Measurements from ENCODE around the gene ANKRD18A.
A peak's percentile ranks its signal among the peaks of the same experiment; 100 is the strongest.

Gene ANKRD18A

GRCh38 chr9:38620483-38621433 lies at the start of gene ANKRD18A:
Gene ANKRD18A (minus strand): TSS chr9:38620596. CDS start chr9:38620285, 311 bp downstream.
- Mint-ChIP-seq H3K4me3 (peak within 1 kb of the TSS; percentile 88), H3K27me3 (peaks cover 36% of the 10 kb centered on the region), H3K36me3 (ENCODE audit: low read depth) (peaks cover 8% of the 10 kb centered on the region), H3K4me1 (ENCODE audit: low read depth) (peaks cover 26% of the 10 kb centered on the region), H3K27ac (peak within 1 kb of the TSS; percentile 60), H3K9me3 (no peaks in the 10 kb centered on the region)
- intact Hi-C loops (cut with micrococcal nuclease), result loop anchor here (5.0 kb wide), 1 partner anchor 52 kb away; no protein-coding TSS in a partner anchor

- Mint-ChIP-seq H3K9me3 (no peaks in the 10 kb centered on the region), H3K4me3 (no peak overlapping the region), H3K27me3 (peaks cover 9% of the 10 kb centered on the region), H3K36me3 (ENCODE audit: low read depth) (no peaks in the 10 kb centered on the region), H3K27ac (no peak overlapping the region), H3K4me1 (ENCODE audit: low read depth) (peaks cover 18% of the 10 kb centered on the region)
- intact Hi-C loops (cut with micrococcal nuclease), result no loop called here
Observed at GRCh38 chr9:38668791-38669466, 48.5 kb upstream of the ANKRD18A start.

- Mint-ChIP-seq H3K27ac (no peak overlapping the region), H3K4me3 (no peak overlapping the region), H3K36me3 (ENCODE audit: low read depth) (no peaks in the 10 kb centered on the region), H3K4me1 (ENCODE audit: low read depth) (no peaks in the 10 kb centered on the region), H3K27me3 (peaks cover 15% of the 10 kb centered on the region), H3K9me3 (no peaks in the 10 kb centered on the region)
- intact Hi-C loops (cut with micrococcal nuclease), result no loop called here
Observed at GRCh38 chr9:38662763-38663593, 42.6 kb upstream of the ANKRD18A start.

GRCh38 chr9:38659538-38659937 lies 39.1 kb upstream of the ANKRD18A start:
- Mint-ChIP-seq H3K4me1 (ENCODE audit: low read depth) (no peaks in the 10 kb centered on the region), H3K27me3 (peaks cover 25% of the 10 kb centered on the region), H3K36me3 (ENCODE audit: low read depth) (no peaks in the 10 kb centered on the region), H3K9me3 (no peaks in the 10 kb centered on the region), H3K4me3 (no peak overlapping the region), H3K27ac (no peak overlapping the region)
- intact Hi-C loops (cut with micrococcal nuclease), result no loop called here

- H3K27ac Mint-ChIP-seq, result no peak overlapping the region
- intact Hi-C loops (cut with micrococcal nuclease), result no loop called here
Observed at GRCh38 chr9:38656896-38657295, 36.5 kb upstream of the ANKRD18A start.

GRCh38 chr9:38652486-38652885 lies 32.1 kb upstream of the ANKRD18A start:
- no peak overlapping the region for H3K4me3 Mint-ChIP-seq
- H3K9me3 Mint-ChIP-seq, result no peaks in the 10 kb centered on the region
- H3K27me3 Mint-ChIP-seq, result peaks cover 16% of the 10 kb centered on the region
- H3K27ac Mint-ChIP-seq, result no peak overlapping the region
- no peaks in the 10 kb centered on the region for H3K36me3 Mint-ChIP-seq (ENCODE audit: low read depth)
- intact Hi-C loops (cut with micrococcal nuclease), result no loop called here
- H3K4me1 Mint-ChIP-seq (ENCODE audit: low read depth), result no peaks in the 10 kb centered on the region

More at GRCh38 chr9:38656896-38657295, 36.5 kb upstream of the ANKRD18A start:
- Mint-ChIP-seq H3K36me3 (ENCODE audit: low read depth) (no peaks in the 10 kb centered on the region), H3K9me3 (no peaks in the 10 kb centered on the region), H3K4me1 (ENCODE audit: low read depth) (no peaks in the 10 kb centered on the region), H3K4me3 (no peak overlapping the region), H3K27me3 (peaks cover 19% of the 10 kb centered on the region)

GRCh38 chr9:38652044-38652443 lies 31.6 kb upstream of the ANKRD18A start:
- Mint-ChIP-seq H3K4me3 (no peak overlapping the region), H3K27me3 (peaks cover 12% of the 10 kb centered on the region), H3K36me3 (ENCODE audit: low read depth) (no peaks in the 10 kb centered on the region), H3K4me1 (ENCODE audit: low read depth) (no peaks in the 10 kb centered on the region), H3K27ac (no peak overlapping the region), H3K9me3 (no peaks in the 10 kb centered on the region)
- intact Hi-C loops (cut with micrococcal nuclease), result no loop called here

GRCh38 chr9:38651400-38652042 lies 31.1 kb upstream of the ANKRD18A start:
- H3K4me3 Mint-ChIP-seq, result no peak overlapping the region
- H3K4me1 Mint-ChIP-seq (ENCODE audit: low read depth), result no peaks in the 10 kb centered on the region
- no peak overlapping the region for H3K27ac Mint-ChIP-seq
- no peaks in the 10 kb centered on the region for H3K36me3 Mint-ChIP-seq (ENCODE audit: low read depth)
- H3K27me3 Mint-ChIP-seq, result peaks cover 9% of the 10 kb centered on the region
- intact Hi-C loops (cut with micrococcal nuclease), result no loop called here
- H3K9me3 Mint-ChIP-seq, result no peaks in the 10 kb centered on the region

GRCh38 chr9:38650564-38650963 lies 30.2 kb upstream of the ANKRD18A start:
- Mint-ChIP-seq H3K36me3 (ENCODE audit: low read depth) (no peaks in the 10 kb centered on the region), H3K4me1 (ENCODE audit: low read depth) (no peaks in the 10 kb centered on the region), H3K27ac (no peak overlapping the region), H3K27me3 (peaks cover 6% of the 10 kb centered on the region), H3K9me3 (no peaks in the 10 kb centered on the region), H3K4me3 (no peak overlapping the region)
- intact Hi-C loops (cut with micrococcal nuclease), result no loop called here

GRCh38 chr9:38649731-38650363 lies 29.5 kb upstream of the ANKRD18A start:
- intact Hi-C loops (cut with micrococcal nuclease), result no loop called here
- peaks cover 4% of the 10 kb centered on the region for H3K27me3 Mint-ChIP-seq
- H3K4me1 Mint-ChIP-seq (ENCODE audit: low read depth), result no peaks in the 10 kb centered on the region
- no peaks in the 10 kb centered on the region for H3K36me3 Mint-ChIP-seq (ENCODE audit: low read depth)
- no peak overlapping the region for H3K27ac Mint-ChIP-seq
- H3K4me3 Mint-ChIP-seq, result no peak overlapping the region
- no peaks in the 10 kb centered on the region for H3K9me3 Mint-ChIP-seq

GRCh38 chr9:38644601-38645000 lies 24.2 kb upstream of the ANKRD18A start:
- H3K4me1 Mint-ChIP-seq (ENCODE audit: low read depth), result no peaks in the 10 kb centered on the region

GRCh38 chr9:38643815-38644173 lies 23.4 kb upstream of the ANKRD18A start:
- Mint-ChIP-seq H3K27ac (no peak overlapping the region), H3K27me3 (no peaks in the 10 kb centered on the region), H3K4me3 (no peak overlapping the region), H3K4me1 (ENCODE audit: low read depth) (no peaks in the 10 kb centered on the region), H3K36me3 (ENCODE audit: low read depth) (no peaks in the 10 kb centered on the region), H3K9me3 (no peaks in the 10 kb centered on the region)
- intact Hi-C loops (cut with micrococcal nuclease), result no loop called here

More at GRCh38 chr9:38644601-38645000, 24.2 kb upstream of the ANKRD18A start:
- Mint-ChIP-seq H3K4me3 (no peak overlapping the region), H3K27me3 (no peaks in the 10 kb centered on the region), H3K9me3 (no peaks in the 10 kb centered on the region), H3K27ac (no peak overlapping the region), H3K36me3 (ENCODE audit: low read depth) (no peaks in the 10 kb centered on the region)
- intact Hi-C loops (cut with micrococcal nuclease), result no loop called here

All from dendritic cell treated with granulocyte-macrophage colony-stimulating factor and Interleukin-4, amounts not matched to agents 40 ng/mL and 50 ng/mL, for 4 days (primary cell).